GM19324 (cell line): Measurements from ENCODE around the gene CMIP.

ENCODE experiments used
- ATAC-seq: cut with Tn5 transposase; IDR thresholded peaks from one replicate; pipeline ENCODE4 v1.9.1; 2021; ENCODE audit warnings: mild to moderate bottlenecking, moderate library complexity; ENCODE audit not compliant: unreplicated experiment, low FRiP score

CMIP gene

DNA sequence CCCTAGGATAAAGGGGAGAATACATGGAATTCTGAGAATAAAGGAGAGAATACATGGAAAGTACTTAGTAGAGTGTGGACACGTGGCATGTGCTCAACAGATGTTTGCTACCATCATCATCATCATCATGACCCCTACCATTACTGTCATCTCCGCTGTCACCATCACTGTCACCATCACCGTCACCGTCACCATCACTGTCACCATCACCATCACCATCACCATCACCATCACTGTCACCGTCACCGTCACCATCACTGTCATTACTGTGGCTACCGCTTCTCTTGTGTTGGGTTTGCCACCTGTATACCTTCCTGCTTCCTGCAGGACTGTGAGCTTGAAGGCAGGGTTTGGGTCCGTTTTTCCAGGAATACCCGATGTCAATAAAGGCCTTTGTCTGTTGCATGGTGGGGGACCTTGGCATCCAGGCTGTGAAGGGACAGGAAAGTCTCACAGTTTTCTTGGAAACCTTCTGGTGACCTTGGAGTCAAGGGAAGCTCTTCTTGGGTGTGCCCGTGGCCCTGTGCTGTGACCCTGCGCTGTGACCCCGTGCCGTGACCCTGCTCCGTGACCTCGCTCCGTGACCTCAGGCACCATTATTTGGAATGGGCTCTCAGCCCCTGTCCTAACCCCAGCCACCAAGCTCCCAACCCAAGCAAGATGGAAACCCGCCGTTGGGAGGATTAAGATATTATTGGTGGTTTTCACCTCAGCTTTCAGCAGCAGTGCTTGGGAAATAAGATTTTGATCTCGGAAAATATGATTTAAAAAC lies 14.4 kb downstream of the CMIP start:
- no peak for ATAC-seq

DNA sequence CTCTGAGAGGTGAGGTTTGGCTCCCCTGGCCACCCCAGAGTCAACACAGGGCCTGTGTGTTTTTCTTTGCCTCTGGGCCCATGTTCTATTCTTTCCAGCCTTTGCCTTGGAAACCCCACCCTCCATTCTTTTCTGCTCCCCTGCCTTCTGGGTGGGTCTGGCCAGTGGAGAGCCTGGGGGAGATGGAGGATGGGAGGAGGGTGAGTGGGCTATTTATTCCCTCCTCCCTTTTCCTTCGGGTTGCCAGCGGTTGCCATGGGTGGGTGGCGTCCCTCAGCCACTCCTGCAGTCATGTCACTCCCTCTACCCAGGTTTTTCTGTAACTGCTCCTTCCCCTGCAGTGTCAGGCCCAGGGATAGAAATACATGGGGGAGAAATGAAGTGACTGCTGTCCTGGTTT lies 15.5 kb downstream of the CMIP start:
- no peak for ATAC-seq

DNA sequence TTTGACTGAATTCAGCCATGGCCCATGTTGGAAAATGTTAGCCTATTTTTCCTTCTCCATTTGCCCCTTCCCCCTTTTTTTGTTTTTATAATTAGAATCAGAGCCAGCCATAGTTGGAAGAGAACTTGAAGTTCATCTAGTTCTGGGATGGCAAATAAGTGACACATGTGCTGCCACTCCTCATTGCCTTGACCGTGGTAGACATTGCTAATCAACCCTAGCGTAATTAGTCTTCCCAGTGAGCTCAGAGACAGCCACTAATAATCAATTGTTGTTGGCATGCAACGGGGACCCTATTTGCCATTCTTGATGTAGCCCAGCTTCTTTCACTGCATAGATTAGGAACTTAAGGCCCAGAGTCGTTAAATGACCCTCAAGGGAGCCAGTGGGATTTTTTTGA lies 16.6 kb downstream of the CMIP start:
- ATAC-seq: no peak

DNA sequence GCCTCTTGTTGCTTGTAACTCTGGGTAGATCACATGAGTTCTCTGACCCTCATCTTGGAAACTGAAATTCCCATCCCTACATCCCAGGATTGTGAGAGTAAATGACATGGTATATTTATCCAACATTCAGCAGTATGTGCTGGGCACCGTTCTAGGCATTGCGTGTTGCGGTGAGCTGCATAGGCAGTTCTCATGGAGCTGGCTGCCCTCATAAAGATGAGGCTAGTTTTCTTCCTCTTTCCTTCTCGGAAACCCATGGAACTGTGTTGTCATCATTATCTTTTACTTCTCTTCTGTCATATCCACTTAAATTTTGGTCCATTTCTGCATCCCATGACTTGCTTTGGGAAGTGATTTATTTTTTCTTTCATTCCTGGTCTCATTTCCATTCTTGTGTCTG lies 17.2 kb downstream of the CMIP start:
- ATAC-seq: no peak

DNA sequence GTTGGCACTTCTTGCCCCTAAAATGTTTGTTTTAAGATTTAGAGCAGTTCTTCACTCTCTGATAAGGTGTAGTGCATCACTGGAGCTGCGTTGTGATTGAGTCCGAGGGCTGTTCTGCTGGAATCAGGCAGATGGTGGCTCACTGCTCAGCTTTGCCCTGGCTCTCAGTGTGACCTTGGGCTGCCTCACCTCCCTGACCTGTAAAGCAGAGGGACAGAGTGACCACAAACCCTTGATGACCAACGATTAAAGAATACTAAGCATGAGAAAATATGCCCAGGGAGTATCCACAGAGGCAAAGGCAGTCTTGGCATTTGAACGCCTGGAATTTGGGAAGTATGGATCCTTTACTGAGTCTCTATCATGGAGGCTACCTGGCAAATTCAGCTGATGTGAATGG lies 18.1 kb downstream of the CMIP start:
- ATAC-seq: no peak

DNA sequence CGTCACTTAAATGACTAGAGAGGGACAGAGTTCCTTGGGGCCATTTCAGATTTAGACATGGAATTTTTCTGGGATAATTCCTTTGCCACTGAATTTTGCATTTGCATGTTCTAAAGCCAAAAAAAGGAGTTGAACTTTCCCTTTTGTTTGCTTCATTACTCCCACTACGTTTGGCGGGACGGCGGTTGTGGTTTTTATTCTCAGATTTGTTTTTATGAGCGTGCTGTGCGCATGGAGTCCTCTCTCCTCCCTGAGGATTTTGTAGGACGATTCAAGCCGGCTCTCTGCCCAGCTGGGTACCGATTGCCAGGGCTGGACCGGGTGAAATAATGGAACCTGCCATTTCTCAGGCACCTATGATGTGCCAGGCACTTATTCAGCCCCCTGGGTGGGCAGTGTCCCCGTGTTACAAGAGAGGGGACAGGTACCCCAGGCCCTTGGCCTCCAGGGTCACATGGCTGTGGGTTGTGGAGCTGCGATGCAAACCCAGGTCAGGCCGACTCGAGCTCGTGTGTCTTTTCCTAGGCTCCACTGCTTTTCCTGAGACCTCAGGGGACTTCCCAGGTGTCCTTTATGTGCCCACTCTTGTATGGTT lies 18.8 kb downstream of the CMIP start:
- no peak for ATAC-seq

DNA sequence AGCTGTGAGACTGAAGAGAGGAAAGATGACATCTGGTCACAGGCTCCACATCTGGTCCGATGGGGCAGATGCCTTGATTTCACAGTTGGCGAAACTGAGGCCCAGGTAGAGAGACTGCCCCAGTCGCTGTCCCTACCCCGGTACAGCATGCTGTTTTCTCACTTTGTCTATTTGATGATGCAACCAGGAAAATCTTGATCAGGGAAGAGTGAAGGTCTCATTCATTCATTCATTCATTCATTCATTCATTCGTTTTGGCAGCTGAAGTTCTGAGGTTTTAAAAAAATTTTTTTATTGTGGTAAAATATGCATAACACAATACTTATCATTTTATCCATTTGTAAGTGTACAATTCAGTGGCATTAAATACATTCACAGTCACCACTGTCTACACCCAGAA lies 19.7 kb downstream of the CMIP start:
- ATAC-seq: no peak

DNA sequence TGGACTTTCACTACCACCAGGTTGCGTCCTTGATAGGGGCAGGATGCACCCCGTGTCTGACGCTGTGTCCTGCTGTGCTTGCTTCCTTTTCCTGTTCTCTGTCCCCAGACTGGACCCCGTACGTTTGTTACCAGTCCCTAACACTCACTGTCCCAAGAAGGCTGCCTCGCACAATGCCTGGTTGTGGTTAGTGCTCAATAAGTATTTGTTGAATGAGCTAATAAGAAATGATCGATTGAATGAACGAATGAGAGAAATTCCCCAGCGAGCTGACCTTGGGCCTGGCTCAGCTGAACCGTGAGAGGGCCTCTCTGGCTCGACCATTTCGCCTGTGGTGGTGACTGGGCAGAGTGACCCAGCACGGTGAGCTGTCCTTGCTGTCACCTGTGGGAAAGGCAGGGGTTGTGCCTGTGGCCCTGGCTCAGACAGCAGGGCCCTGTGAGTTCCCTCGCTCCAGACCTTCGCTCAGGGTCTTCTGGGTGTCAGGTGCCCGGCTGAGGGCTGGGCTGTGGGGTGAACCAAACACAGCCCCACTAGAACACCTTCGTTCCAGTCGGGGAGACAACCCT lies 20.9 kb downstream of the CMIP start:
- ATAC-seq: no peak

DNA sequence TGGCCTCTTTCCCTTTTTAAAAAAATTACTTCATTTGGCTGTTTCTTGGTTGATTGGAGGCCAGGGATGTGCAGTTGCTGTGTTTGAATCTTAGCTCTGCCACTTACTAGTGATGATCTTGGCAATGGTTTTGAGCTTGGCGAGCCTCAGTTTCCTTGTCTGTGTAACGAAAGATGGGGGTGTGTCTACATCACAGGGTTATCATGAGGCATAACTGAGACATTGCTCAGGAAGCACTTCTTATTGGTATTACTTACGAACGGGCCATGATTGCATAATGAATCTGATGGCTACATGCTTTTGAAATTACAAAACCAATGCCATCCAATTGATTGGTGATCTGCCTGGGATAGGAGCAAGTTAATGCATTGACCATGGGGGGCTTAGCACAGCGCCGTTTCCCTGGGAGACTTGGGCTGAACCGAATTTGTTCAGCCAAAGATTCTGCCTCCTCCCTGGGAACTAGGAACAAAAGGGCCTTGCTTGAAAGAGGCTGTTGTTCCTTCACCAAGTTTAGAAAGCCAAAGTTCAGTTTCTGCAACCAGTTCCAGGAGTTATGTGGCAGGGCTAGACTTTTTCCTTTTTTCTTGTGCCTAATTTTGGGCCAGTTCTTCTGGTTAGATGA lies 21.9 kb downstream of the CMIP start:
- ATAC-seq: no peak

DNA sequence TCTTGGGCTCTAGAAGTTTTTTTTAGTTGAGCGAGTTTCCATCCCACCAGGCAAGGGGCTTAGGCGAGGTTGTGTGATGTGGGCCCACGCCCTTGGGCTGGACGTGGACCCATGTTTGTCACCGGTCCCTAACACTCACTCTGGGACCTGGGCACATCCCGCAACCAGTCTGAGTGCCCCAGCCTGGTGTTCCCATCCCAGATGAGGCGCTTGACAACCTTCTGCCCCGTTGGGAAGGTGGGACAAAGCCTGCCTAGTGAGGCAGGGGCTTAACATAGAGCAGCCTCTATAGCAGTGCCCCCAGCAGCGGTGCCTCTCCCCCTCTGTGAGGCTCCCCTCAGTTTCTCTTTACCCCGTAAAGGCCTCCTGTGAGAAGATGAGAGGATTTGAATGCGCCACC lies 22.5 kb downstream of the CMIP start:
- no peak for ATAC-seq

DNA sequence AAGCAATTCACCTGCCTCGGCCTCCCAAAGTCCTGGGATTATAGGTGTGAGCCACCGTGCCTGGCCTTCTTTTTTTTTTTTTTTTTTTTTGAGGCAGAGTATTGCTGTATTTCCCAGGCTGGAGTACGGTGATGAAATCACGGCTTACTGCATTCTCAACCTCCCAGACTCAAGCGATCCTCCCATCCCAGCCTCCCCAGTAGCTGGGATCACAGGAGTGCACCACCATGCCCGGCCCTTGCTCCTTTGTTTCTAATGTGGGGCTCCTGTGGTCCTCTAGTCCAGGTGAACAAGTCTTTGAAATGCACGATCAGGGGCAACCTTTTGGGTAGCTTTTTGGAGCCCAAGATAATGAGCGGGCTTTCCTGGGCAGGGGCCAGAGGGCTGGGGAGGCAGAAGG lies 23.2 kb downstream of the CMIP start:
- no peak for ATAC-seq

DNA sequence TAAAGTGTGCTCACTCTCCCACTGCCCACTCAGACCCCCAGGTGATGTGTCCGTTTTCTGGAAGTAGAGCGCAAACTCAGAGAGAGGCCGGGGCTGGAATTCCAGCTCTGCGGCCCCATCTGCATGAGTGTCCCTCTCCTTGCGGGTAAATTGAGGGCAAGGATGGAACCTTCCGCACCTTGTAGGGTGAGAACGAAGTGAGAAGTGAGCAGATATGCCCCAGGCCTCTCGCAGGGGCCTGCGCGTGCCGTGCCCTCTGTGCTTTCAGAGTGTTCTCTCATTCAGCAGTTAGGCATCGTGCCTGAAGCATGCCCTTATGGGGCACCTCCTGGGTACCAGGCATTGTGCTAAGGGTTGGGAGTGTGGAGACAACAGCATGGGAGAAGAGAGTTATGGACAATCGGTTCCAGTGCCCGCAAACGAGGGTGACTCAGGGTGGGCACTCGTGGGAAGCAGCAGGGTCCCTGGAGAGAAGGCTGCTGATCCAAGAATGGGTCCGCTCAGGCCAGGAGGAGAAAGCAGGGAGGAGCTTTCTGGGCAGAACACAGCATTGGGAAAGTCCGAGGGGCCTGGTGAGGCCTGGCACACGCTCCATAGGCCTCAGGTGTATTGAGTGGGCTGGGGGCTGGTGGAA lies 23.8 kb downstream of the CMIP start:
- ATAC-seq: no peak

DNA sequence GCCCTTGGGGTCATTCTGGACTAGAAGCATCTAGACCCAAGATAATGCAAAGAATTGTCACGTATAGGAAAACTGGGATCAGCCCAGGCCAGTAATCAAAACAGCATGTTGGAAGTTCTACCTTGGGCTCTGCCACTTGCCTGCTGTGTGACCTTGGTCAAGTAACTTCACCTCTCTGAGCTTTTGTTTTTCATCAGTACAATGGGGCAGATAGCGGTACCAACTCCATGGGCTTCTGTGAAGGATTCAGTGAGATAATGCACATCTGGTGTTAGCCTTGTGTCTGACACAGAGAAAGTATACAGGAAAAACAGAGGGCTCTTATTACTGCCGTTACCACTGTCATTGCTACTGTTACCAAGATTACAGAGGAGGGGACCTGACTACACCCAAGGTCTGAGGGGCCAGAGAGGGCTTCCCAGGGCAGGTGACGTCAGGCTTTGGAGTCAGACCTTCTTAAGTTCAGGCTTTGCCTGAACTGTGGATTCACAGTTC lies 24.6 kb downstream of the CMIP start:
- ATAC-seq: no peak

DNA sequence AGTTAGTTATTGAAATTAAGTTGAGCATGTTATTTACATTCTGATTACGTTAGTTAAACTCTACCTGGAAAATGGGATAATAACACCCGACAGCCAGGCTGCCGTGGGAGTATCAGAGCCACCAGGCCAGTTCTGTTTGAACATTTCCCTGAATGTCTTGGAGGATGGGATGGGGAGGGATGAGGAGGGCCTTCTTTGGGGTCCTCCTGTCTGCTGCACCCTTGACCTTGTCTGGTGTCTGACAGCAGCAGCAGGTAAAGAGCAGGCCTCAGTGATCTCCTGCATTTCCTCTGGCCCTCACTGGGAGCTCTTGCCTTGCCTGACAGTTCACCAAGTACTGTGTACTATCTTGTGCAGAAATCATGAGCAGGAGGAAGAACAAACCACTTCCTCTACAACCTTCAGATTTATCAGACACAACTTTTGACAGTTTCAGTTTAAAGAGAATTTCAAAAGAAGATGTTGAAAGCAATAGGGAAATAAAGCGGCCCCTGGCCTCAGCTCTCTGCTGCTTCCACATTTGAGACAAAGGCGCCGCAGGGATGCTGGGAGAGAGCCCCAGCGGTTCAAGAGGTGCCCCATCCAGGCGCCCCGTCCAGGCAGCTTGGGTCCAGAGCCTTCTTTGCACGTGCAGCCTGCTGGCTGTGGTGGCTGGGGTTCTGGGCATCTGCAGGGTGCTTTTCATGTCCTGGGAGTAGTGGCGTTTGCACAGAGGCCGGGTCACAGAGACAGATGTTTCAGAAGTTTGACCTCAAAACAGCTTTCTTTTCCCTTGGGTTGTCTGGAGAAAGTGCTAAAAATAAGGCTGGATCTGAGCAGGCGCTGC lies 25.3 kb downstream of the CMIP start:
- peak; percentile 58 for ATAC-seq

DNA sequence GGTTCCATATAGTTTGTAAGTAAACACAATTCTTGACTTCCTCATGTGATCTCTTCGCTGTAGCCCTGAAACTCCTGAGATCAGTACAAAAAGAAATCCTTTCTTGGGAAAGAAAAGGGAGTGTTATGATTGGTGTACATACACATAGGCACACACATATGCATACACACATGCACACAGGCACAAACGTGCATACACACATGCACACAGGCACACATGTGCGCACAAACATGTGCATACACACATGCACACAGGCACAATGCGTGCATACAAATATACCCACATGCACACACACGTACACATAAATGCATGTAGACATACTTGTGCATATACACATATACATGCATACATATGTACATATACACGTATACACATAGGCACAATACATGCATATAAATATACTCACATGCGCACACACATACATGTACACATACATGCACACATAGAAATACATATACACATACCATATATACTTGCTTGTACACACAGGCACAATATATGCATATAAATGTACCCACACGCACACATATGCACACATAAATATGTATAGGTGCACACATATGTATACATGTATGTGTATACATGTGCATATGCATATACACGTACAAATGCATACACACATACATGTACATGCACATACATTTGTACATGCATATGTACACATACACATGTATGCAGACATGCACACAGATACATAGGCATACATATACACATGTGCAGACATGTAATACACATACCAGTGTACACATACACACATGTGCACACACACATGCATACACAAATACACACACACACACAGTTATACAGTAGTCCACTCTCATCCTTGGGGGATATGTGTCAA lies 26.4 kb downstream of the CMIP start:
- no peak for ATAC-seq

DNA sequence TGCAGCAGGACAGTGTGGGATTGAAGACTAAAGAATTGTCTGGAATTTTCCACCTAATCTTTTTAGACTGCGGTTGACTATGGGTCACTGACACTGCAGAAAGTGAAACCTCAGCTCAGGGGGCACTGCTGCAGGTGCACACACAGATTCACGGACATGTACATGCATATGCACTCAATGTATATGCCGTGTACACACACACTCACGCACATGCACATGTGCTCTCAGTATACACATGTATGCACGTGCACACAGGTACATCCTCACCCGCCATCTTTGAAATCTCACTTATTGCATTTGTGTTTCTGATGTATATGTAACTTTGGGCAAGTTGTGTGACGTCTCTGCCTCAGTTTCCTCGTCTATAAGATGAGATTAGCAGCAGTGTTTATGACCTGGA lies 27.3 kb downstream of the CMIP start:
- ATAC-seq: no peak

DNA sequence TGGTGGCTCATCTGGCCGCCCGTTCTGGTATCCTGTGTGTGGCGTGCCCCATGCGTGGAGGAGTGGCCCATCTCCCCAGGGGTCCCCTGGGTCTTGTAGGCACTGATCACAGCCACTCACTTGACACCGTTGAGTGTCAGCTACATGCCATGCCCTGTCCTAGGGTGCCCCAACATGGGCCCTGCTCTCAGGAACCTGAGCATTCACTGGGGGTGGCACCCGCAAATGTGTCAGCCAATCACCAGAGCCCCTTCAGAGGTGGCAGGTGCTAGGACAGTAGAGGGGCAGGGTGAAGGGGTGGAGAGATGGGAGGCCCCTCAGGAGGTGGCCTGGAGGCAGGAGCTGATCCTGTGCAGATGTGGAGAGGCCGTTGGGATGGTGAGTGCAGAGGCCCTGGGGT lies 27.8 kb downstream of the CMIP start:
- no peak for ATAC-seq

DNA sequence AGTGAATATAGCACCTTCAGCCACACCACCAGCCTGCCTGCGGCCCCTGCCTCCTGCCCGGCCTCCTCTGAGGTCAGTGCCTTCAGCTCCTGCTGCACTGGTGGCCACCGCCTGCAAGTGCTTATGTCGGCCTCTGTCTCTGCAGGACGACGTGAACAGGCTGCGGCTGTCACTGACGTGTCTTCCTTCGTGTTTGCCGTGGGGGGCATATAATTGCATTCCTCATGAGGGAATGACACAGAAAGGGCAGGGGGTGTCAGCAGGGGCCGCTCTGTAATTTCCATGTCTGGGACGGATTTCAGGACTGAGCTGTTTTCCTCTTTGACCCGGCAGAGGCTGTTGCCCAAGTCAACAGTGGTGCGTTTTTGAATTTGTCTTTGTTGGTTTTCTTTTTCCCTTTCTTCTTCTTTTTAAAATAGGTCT lies 28.5 kb downstream of the CMIP start:
- no peak for ATAC-seq

DNA sequence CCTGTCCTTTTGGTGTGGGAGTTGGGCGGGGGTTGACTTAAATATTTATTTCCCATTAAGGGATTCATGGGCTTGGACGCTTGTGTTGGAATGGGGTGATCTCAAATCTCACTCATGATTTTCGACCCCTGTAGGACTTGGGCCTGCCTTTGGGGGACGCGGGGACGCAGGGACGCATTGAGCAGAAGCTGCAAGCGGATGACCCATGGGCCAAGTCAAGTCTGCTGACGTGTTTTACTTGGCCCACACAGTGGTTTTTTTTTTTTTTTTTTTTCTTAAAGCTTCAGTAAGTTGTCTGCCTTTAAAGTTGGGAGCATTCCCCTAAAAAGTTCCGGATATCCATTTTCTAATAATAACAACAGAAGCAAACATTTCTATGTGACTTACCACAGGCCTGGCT lies 28.9 kb downstream of the CMIP start:
- no peak for ATAC-seq
